Natural killer cell (primary cell): Measurements from ENCODE around the gene GNPTG. TPM values are rescaled to one million over a fixed set of nuclear protein-coding genes. Genes with fewer than 3 reads are reported as not detected.

Source experiments
- ATAC-seq, 3 donors: fragments of 150-1000 bp in 2 of 3; fragments of 200-7000 bp in 1 of 3; cut with Tn5 transposase; 1 replicate in 1 of 3; 2 replicates in 2 of 3; pipeline ENCODE4 v1.10.0; 2021; ENCODE audit warnings: mild to moderate bottlenecking in 2 of 3, moderate library complexity in 2 of 3
- DNase-seq, 2 donors: peaks; one replicate each; pipeline versions ENCODE4 v3.0.0 to v3.0.0-alpha.2; 2013 to 2021; ENCODE audit warnings: mixed read lengths in 1 of 2
- H3K27ac ChIP-seq: one replicate; pipeline ENCODE4 v1.5.1; 2013; ENCODE audit warnings: mild to moderate bottlenecking, low read length
- H3K27me3 ChIP-seq: one replicate; pipeline ENCODE4 v1.6.1; 2013; ENCODE audit warnings: low read length; ENCODE audit not compliant: control insufficient read depth, insufficient read depth
- H3K36me3 ChIP-seq: one replicate; pipeline ENCODE4 v1.6.1; 2013; ENCODE audit warnings: low read length; ENCODE audit not compliant: control insufficient read depth, insufficient read depth
- H3K4me1 ChIP-seq: one replicate; pipeline ENCODE4 v1.6.1; 2013; ENCODE audit warnings: low read length; ENCODE audit not compliant: control insufficient read depth, insufficient read depth
- H3K4me3 ChIP-seq: one replicate; pipeline ENCODE4 v1.5.1; 2013; ENCODE audit warnings: low read length
- H3K9me3 ChIP-seq: one replicate; pipeline ENCODE4 v1.6.1; 2013; ENCODE audit warnings: low read length; ENCODE audit not compliant: control insufficient read depth, insufficient read depth
- H3K27ac Mint-ChIP-seq, 2 donors: one replicate each; pipeline ENCODE4 v1.8.0; 2022; ENCODE audit warnings: mild to moderate bottlenecking in 2 of 2, mixed read lengths in 2 of 2, moderate library complexity in 1 of 2
- H3K27me3 Mint-ChIP-seq, 2 donors: one replicate each; pipeline ENCODE4 v1.8.0; 2022; ENCODE audit warnings: low read depth in 2 of 2, mixed read lengths in 2 of 2
- H3K36me3 Mint-ChIP-seq: one replicate; pipeline ENCODE4 v1.8.0; 2022; ENCODE audit warnings: mixed read lengths
- H3K4me1 Mint-ChIP-seq, 2 donors: one replicate each; pipeline ENCODE4 v1.8.0; 2022; ENCODE audit warnings: mixed read lengths in 2 of 2
- H3K4me3 Mint-ChIP-seq: one replicate; pipeline ENCODE4 v1.8.0; 2022; ENCODE audit warnings: mild to moderate bottlenecking, moderate library complexity, mixed read lengths
- H3K9me3 Mint-ChIP-seq, 2 donors: one replicate each; pipeline ENCODE4 v1.8.0; 2022; ENCODE audit warnings: mixed read lengths in 2 of 2
- WGBS: methylation state at CpG from one replicate; pipeline ENCODE4 v1.1.7; 2013; ENCODE audit warnings: missing lambda C conversion rate; ENCODE audit not compliant: insufficient coverage; 5-methylcytosine and 5-hydroxymethylcytosine counted together
- intact Hi-C: fragments of 100-400 bp; cut with micrococcal nuclease; formaldehyde crosslinking; loops from one replicate; pipeline ENCODE4 v1.14.2; 2022
- total RNA-seq, 4 donors: library from RNA; stranded (reverse); fragments of 120-200 nt in 1 of 4; gene quantifications; one replicate each; pipeline versions ENCODE4 v1.2.3 to v1.2.4, GENCODE V29; 2013 to 2022
- TF ChIP-seq, protein P1 (sequence below): fragments of 200-600 bp; IDR thresholded peaks from one replicate; pipeline ENCODE4 v1.8.0; 2022; ENCODE audit warnings: antibody characterized with exemption

The GNPTG gene
- total RNA-seq, 3 donors from 2014 or later (not counting 1 experiment from before 2014, with no cell fraction given): 58.7 to 65.9 (median 62.0) TPM

DNA sequence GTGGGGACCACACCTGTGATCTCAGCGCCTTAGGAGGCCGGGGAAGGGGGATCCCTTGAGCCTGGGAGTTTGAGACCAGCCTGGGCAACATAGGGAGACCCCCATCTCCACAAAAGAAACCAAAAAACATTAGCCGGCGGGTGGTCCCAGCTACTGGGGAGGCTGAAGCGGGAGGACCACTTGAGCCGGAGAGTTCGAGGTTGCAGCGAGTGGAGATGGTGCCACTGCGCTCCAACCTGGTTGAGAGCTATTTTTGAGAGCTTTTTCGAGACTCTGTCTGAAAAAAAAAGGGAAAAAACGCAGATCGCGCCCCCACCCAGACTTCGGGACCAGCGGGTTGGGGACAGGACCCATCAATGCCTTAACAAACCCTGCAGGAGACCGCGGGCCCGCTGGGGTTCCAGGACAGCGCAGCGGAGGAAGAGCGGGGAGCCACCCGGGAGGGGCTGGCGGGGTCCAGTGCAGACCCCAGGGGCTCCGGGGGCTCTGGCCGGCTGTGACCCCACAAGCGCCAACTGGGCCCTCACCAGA is 19.0 kb upstream of the GNPTG start:
- H3K9me3 Mint-ChIP-seq: no peaks in the 10 kb centered on the region
- no peaks in the 10 kb centered on the region for H3K36me3 ChIP-seq
- WGBS: 9% methylated on average over 26 of the region's 26 CpGs
- no peaks in the 10 kb centered on the region for H3K27me3 Mint-ChIP-seq
- peak overlapping the region; percentile 86 to 89 for H3K27ac Mint-ChIP-seq
- peaks cover 11% of the 10 kb centered on the region for H3K27me3 ChIP-seq
- H3K4me1 Mint-ChIP-seq: peaks cover 14 to 19% of the 10 kb centered on the region in 2 donors
- peak in 1 of 2 donors; percentile 40 for DNase-seq
- H3K36me3 Mint-ChIP-seq: no peaks in the 10 kb centered on the region
- ATAC-seq: no peak
- peak overlapping the region; percentile 90 for H3K4me3 Mint-ChIP-seq
- peaks cover 40% of the 10 kb centered on the region for H3K4me1 ChIP-seq
- intact Hi-C loops: loop anchor here (1.0 kb wide), 1 partner anchor 11 kb away; no protein-coding TSS in a partner anchor
- TF ChIP-seq, protein P1, sequence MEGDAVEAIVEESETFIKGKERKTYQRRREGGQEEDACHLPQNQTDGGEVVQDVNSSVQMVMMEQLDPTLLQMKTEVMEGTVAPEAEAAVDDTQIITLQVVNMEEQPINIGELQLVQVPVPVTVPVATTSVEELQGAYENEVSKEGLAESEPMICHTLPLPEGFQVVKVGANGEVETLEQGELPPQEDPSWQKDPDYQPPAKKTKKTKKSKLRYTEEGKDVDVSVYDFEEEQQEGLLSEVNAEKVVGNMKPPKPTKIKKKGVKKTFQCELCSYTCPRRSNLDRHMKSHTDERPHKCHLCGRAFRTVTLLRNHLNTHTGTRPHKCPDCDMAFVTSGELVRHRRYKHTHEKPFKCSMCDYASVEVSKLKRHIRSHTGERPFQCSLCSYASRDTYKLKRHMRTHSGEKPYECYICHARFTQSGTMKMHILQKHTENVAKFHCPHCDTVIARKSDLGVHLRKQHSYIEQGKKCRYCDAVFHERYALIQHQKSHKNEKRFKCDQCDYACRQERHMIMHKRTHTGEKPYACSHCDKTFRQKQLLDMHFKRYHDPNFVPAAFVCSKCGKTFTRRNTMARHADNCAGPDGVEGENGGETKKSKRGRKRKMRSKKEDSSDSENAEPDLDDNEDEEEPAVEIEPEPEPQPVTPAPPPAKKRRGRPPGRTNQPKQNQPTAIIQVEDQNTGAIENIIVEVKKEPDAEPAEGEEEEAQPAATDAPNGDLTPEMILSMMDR: no peak
- H3K9me3 ChIP-seq: peaks cover 3% of the 10 kb centered on the region
- peak overlapping the region; percentile 37 for H3K4me3 ChIP-seq
- H3K27ac ChIP-seq: peak overlapping the region; percentile 86

DNA sequence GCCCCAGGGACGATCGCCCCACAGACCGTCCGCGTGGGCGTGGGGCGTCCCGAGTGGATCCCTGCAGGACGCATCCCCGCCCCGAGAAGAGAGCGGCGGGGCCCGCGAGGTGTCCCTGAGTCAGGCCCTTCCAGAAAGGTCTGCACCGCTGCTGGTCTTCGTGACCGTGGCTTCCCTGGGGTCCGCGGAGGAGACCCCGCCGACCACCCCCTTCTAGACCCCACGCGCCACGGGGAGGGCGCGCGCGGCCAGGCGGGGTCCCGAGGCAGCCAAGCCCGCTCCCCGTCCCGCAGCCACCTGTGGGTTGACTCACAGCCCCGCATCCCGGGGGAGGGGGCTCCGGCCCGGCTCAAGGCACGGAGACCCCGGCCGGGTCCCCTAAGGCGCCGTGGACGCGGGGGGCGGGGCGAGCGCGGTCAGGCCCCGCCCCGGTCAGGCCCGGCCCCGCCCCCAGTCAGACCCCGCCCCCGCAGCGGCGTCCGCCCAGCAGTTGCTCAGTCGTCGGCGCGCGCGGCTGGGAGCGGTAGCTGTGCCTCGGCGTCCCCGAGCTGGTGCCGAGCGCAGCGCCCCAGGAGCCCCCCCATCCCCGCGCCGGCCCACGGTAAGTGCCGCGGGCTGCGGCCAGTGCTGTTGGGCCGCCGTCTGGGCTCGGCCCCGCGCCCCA is 18.4 kb upstream of the GNPTG start, which contains the start of gene BAIAP3:
Gene BAIAP3, plus strand, starts transcription at position 497 of the 664 bp plus-strand sequence. CDS start 4,905 bp downstream, outside the sequence.
- 5% methylated on average over 83 of the region's 83 CpGs for WGBS
- H3K27me3 Mint-ChIP-seq: no peaks in the 10 kb centered on the region

DNA sequence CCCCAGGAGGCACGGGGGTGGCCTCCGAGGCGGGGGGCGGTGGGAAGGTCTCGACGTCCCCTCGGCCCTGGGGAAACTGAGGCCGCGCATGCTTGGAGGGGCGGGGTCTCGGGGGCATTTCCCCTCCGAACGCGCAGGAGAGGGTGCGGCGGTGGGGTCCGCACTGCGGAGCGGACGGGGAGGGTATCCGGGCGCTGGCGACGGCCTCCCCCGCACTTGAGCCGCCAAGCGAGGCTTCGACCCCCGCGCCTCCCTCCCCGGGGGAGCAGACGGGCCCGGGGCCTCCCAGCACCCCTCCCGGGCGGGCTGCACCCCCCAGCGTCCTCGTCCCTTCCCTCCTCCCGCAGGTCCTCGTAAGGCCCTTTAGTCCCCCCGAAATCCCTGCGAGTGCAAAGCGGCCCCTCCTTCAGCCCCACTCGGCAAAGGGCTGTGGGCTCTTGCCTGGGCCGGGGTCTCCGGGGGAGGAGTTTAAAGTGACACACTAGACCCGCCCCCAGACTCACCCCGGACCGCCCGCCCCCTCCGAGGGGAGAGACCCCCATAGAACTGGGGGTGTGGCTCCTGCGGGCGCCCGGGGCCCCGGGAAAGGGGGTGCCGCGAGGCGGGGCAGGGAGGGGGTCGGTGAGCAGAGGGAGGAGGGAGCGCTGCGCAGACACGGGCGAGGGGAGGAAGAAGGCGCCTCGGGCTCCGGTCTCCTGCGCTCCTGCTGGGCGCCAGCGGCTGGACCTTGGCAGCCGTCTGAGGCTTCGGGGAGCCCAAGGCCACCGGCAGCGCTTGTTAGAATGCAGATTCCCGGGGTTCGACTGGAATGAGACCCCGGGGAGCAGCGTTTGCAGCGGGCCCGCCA is 17.7 kb upstream of the GNPTG start:
- intact Hi-C loops: loop anchor here (1.0 kb wide), 1 partner anchor 9 kb away; no protein-coding TSS in a partner anchor
- Mint-ChIP-seq H3K27ac (peak overlapping the region in 1 of 2 donors; percentile 40), H3K4me1 (peaks cover 14 to 19% of the 10 kb centered on the region in 2 donors), H3K27me3 (no peaks in the 10 kb centered on the region), H3K36me3 (no peaks in the 10 kb centered on the region), H3K9me3 (no peaks in the 10 kb centered on the region), H3K4me3 (no peak overlapping the region)
- no peak for ATAC-seq
- Histone ChIP-seq H3K36me3 (no peaks in the 10 kb centered on the region), H3K27ac (no peak overlapping the region), H3K4me3 (peak overlapping the region; percentile 22), H3K4me1 (peaks cover 43% of the 10 kb centered on the region), H3K9me3 (peaks cover 3% of the 10 kb centered on the region), H3K27me3 (peaks cover 11% of the 10 kb centered on the region)
- 3% methylated on average over 77 of the region's 78 CpGs for WGBS
- TF ChIP-seq, protein P1: no peak
- peak in 1 of 2 donors; percentile 28 for DNase-seq

More for the DNA sequence above, 18.4 kb upstream of the GNPTG start, which contains the start of gene BAIAP3:
- intact Hi-C loops: loop anchor here (1.0 kb wide), 1 partner anchor 10 kb away; no protein-coding TSS in a partner anchor
- TF ChIP-seq, protein P1: no peak
- Histone ChIP-seq H3K36me3 (no peaks in the 10 kb centered on the region), H3K4me3 (peak within 1 kb of the TSS; percentile 37), H3K27me3 (peaks cover 11% of the 10 kb centered on the region), H3K27ac (peak within 1 kb of the TSS; percentile 86), H3K4me1 (peaks cover 43% of the 10 kb centered on the region), H3K9me3 (peaks cover 3% of the 10 kb centered on the region)
- Mint-ChIP-seq H3K27ac (peak within 1 kb of the TSS; percentile 86 to 89), H3K36me3 (no peaks in the 10 kb centered on the region), H3K4me1 (peaks cover 14 to 19% of the 10 kb centered on the region in 2 donors), H3K9me3 (no peaks in the 10 kb centered on the region), H3K4me3 (peak within 1 kb of the TSS; percentile 90)
- DNase-seq: peak; percentile 54 to 71
- peak; percentile 75 to 82 (median 79) for ATAC-seq
